GM10266 (cell line): ENCODE data around the gene TAF13.
A peak's percentile ranks its signal among the peaks of the same experiment; 100 is the strongest.

Experiments used
- DNase-seq: peaks from one replicate; pipeline ENCODE4 v3.0.0; 2012; ENCODE audit errors: extremely low spot score
- TF ChIP-seq, protein P1 (sequence below): IDR thresholded peaks from 2 replicates; pipeline ENCODE4 v1.5.1; 2012; ENCODE audit warnings: mild to moderate bottlenecking, low read depth; ENCODE audit not compliant: control insufficient read depth, insufficient read depth; ENCODE audit errors: missing control alignments

The TAF13 gene

DNA sequence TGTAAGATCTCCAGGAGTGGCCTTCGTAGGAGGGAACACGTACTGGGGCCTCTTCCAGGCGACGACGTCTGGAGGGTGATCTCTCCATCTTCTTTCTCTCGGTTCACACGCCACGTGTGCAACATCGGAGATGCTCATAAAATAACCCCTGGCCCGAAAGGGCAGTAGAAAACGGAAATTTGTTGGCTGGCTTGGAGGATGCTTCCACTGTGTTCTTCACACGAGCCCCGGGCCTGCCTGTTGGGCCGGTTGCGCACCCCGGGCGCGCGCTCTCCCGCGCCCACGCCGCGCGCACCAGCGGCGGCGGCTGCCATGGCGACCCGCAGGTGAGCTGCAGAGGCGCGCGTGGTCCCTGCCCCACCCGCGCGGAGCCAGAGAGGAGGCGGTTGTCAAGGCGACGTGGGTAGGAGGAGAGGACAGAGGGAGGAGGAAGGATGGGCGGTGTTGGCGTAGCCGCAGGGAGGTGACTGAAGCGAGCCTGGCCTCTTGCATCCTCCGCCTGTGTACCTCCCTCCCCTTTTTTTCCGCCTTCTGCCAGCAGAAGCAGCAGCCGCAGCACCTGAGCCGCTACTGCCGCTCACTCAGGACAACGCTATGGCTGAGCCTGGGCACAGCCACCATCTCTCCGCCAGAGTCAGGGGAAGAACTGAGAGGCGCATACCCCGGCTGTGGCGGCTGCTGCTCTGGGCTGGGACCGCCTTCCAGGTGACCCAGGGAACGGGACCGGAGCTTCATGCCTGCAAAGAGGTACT, 38.0 kb upstream of the TAF13 start, which contains the start of gene ELAPOR1:
TSS of gene ELAPOR1 (plus strand) at position 526 of the 752 bp plus-strand sequence. CDS start at position 595, 69 bp downstream.
- peak; percentile 72 for DNase-seq
- TF ChIP-seq, protein P1, sequence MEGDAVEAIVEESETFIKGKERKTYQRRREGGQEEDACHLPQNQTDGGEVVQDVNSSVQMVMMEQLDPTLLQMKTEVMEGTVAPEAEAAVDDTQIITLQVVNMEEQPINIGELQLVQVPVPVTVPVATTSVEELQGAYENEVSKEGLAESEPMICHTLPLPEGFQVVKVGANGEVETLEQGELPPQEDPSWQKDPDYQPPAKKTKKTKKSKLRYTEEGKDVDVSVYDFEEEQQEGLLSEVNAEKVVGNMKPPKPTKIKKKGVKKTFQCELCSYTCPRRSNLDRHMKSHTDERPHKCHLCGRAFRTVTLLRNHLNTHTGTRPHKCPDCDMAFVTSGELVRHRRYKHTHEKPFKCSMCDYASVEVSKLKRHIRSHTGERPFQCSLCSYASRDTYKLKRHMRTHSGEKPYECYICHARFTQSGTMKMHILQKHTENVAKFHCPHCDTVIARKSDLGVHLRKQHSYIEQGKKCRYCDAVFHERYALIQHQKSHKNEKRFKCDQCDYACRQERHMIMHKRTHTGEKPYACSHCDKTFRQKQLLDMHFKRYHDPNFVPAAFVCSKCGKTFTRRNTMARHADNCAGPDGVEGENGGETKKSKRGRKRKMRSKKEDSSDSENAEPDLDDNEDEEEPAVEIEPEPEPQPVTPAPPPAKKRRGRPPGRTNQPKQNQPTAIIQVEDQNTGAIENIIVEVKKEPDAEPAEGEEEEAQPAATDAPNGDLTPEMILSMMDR, result no peak

DNA sequence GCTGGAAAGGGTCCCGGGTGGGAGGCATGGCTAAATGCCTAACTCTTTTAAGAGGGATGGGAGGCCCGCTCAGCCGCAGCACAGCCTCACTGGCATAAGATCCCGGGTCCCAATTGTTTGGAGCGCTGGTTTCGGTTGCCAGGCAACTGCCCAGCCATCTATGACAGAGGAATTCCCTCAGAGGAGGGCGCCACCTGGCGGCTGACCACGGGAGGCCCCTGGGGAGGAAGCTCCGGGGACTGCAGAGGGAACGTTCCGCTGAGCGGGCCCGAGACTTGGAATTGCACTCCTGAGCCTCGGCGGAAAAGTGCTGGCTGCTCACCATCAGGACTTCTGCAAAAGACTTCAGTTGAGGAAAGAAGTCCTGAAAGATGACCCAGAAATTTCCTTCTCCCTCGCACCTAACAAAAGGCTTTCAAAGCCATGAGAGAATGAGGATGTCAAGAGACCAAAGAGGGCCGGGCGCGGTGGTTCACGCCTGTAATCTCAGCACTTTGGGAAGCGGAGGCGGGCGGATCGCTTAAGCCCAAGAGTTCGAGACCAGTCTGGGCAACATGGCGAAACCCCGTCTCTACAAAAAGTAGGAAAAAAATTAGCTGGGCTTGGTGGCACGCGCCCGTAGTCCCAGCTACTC, 37.0 kb upstream of the TAF13 start:
- TF ChIP-seq, protein P1, result peak; percentile 94
- peak; percentile 86 for DNase-seq

DNA sequence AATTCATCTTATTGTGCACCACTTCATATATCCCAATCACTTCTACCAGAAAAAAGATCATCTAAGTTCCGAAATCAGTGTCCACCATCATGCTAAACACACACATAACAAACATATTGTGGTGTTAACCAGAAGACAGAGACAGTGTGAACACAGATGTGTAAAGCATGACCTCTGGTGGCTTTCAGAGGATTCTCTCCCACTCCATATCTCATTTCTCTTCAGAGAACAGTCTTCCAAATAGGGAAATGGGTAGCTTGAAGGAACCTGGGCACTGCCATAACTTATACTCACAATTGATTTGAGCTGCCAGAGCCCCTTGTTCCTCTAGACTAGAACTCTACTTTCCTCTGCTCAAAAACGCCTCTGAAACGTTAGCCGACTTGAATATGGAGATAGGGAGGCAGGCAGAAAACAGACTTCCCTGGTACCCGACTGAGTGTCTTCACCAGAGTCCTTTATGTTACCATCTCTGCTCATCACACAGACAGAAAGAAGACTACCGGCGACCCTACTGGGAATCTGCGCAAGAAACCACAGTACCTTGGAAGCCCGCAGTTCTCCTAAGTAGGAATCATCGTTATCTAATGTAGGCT, 36.4 kb upstream of the TAF13 start:
- peak; percentile 62 for DNase-seq
- TF ChIP-seq, protein P1, result peak; percentile 56

DNA sequence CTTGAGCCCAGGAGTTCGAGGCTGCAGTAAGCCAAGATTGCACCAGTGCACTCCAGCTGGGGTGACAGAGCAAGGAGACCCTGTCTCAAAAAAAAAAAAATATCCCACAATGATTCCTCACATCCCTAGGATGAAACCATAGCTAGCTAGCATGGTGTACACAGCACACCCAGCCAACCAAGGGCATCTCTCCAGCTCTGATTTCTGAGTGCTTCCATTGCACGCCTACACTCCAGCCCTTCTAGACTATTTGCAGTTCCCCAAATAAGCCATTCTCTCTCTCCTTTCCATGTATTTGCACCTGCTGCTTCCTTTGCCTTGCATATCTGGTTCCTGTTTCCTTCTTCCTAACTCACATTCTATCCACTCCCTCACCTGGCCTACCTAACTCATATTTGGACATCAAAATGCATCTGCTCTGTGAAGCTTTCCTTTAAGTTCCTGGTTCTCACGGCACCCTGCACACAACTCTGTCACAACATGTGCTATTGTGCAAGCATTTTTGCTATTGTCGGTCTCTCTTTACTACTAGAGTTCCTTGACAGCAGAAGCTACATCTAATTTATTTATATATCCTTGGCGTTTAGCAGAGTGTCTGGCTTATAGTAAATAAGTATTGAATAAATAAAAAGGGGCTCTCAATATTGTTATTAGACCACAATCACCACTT, 35.7 kb upstream of the TAF13 start:
- TF ChIP-seq, protein P1, result no peak

DNA sequence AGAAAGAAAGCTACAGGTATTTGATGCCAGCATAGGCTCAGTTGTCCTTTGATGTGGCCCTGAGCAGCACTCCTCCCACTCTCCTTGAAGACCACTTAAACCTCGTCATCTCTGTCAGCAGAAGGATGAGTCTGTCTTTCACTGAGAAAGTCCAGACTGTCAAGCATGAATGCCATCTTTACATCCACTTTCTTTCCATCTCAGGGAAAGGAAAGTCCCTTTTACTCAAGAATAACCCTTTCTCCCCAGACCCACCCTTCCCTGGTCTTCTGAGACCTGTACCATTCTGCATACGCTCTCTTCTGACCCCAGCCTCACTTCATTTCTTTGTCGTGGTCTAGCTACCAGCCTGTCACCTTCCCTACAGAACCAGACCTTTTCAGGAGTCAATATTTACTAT, 34.1 kb upstream of the TAF13 start:
- DNase-seq, result no peak
- TF ChIP-seq, protein P1, result no peak

More for the DNA sequence above, 35.7 kb upstream of the TAF13 start:
- no peak for DNase-seq

DNA sequence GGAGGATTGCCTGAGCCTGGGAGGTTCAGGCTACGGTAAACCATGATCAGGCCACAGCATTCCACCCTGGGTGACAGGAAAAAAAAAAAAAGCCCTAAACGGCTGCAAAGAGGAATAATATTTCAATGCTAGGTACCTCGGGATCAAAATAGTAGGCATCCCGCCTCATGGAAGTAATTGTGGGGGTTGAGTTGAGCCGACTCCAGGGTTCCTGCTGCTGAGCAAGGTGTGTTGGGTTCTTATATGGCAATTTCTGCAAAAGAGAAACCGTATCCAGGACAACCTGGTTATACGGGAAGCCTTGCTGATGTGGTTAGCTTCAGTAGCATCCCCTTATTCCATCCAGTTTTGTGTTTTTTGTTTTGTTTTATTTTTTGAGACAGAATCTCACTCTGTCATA, 32.0 kb upstream of the TAF13 start:
- no peak for DNase-seq
- TF ChIP-seq, protein P1, result no peak
